Activated naive CD8-positive, alpha-beta T cell treated with anti-CD3 and anti-CD28 coated beads, Interleukin-2, amount 50 U/mL, for 24 hours (primary cell): ENCODE data around the gene PAGR1.
A peak's percentile ranks its signal among the peaks of the same experiment; 100 is the strongest.

Source experiments
- ATAC-seq: fragments of 150-1000 bp; cut with Tn5 transposase; one replicate; pipeline ENCODE4 v1.10.0; 2021
- DNase-seq: peaks from one replicate; pipeline ENCODE4 v3.0.0; 2021
- H3K27ac Mint-ChIP-seq: one replicate; pipeline ENCODE4 v1.8.0; 2021; ENCODE audit warnings: mild to moderate bottlenecking, mixed read lengths
- H3K27me3 Mint-ChIP-seq: one replicate; pipeline ENCODE4 v1.8.0; 2021; ENCODE audit warnings: mixed read lengths
- H3K36me3 Mint-ChIP-seq: one replicate; pipeline ENCODE4 v1.8.0; 2021; ENCODE audit warnings: low read depth, mixed read lengths
- H3K4me1 Mint-ChIP-seq: one replicate; pipeline ENCODE4 v1.8.0; 2021; ENCODE audit warnings: mixed read lengths
- H3K4me3 Mint-ChIP-seq: one replicate; pipeline ENCODE4 v1.8.0; 2021; ENCODE audit warnings: mild to moderate bottlenecking, moderate library complexity, mixed read lengths
- H3K9me3 Mint-ChIP-seq: one replicate; pipeline ENCODE4 v1.8.0; 2021; ENCODE audit warnings: mixed read lengths

Gene PAGR1

GRCh38 chr16:29806641-29807425 lies 9.1 kb upstream of the PAGR1 start:
- DNase-seq (peak; percentile 74), ATAC-seq (no peak)
- H3K36me3 Mint-ChIP-seq = peaks cover 53% of the 10 kb centered on the region
- no peaks in the 10 kb centered on the region for H3K27me3 Mint-ChIP-seq
- H3K4me3 Mint-ChIP-seq = peak overlapping the region; percentile 97
- peaks cover 57% of the 10 kb centered on the region for H3K4me1 Mint-ChIP-seq
- H3K27ac Mint-ChIP-seq = peak overlapping the region; percentile 98
- no peaks in the 10 kb centered on the region for H3K9me3 Mint-ChIP-seq

- Mint-ChIP-seq H3K27ac (peak overlapping the region; percentile 98), H3K9me3 (no peaks in the 10 kb centered on the region), H3K36me3 (peaks cover 53% of the 10 kb centered on the region), H3K4me1 (peaks cover 58% of the 10 kb centered on the region), H3K27me3 (peaks cover 5% of the 10 kb centered on the region), H3K4me3 (peak overlapping the region; percentile 97)
- ATAC-seq (peak; percentile 27), DNase-seq (peak; percentile 90)
Measured at GRCh38 chr16:29807426-29808218, 8.3 kb upstream of the PAGR1 start.

GRCh38 chr16:29808219-29808900 lies 7.6 kb upstream of the PAGR1 start:
- Mint-ChIP-seq H3K27ac (peak overlapping the region; percentile 98), H3K36me3 (peaks cover 46% of the 10 kb centered on the region), H3K4me3 (peak overlapping the region; percentile 97), H3K9me3 (no peaks in the 10 kb centered on the region), H3K4me1 (peaks cover 58% of the 10 kb centered on the region), H3K27me3 (peaks cover 5% of the 10 kb centered on the region)
- DNase-seq = peak; percentile 42
- ATAC-seq = no peak

GRCh38 chr16:29809031-29809747 lies 6.8 kb upstream of the PAGR1 start:
- H3K4me3 Mint-ChIP-seq = peak overlapping the region; percentile 97
- DNase-seq (no peak), ATAC-seq (no peak)
- peaks cover 53% of the 10 kb centered on the region for H3K4me1 Mint-ChIP-seq
- H3K9me3 Mint-ChIP-seq = no peaks in the 10 kb centered on the region
- peaks cover 38% of the 10 kb centered on the region for H3K36me3 Mint-ChIP-seq
- H3K27me3 Mint-ChIP-seq = peaks cover 5% of the 10 kb centered on the region
- H3K27ac Mint-ChIP-seq = peak overlapping the region; percentile 98

GRCh38 chr16:29809850-29810698 lies 5.9 kb upstream of the PAGR1 start:
- ATAC-seq = no peak
- Mint-ChIP-seq H3K27ac (peak overlapping the region; percentile 86), H3K4me3 (peak overlapping the region; percentile 97), H3K4me1 (peaks cover 52% of the 10 kb centered on the region), H3K27me3 (peaks cover 5% of the 10 kb centered on the region), H3K36me3 (peaks cover 34% of the 10 kb centered on the region), H3K9me3 (no peaks in the 10 kb centered on the region)
- DNase-seq = peak; percentile 60

GRCh38 chr16:29810699-29811169 lies 5.2 kb upstream of the PAGR1 start:
- ATAC-seq (no peak), DNase-seq (no peak)
- H3K4me3 Mint-ChIP-seq = peak overlapping the region; percentile 97
- peaks cover 32% of the 10 kb centered on the region for H3K36me3 Mint-ChIP-seq
- H3K27ac Mint-ChIP-seq = peak overlapping the region; percentile 80
- H3K4me1 Mint-ChIP-seq = peaks cover 56% of the 10 kb centered on the region
- no peaks in the 10 kb centered on the region for H3K9me3 Mint-ChIP-seq
- H3K27me3 Mint-ChIP-seq = peaks cover 6% of the 10 kb centered on the region

- DNase-seq (peak; percentile 88), ATAC-seq (peak; percentile 54)
- Mint-ChIP-seq H3K4me3 (peak overlapping the region; percentile 97), H3K27ac (peak overlapping the region; percentile 80), H3K36me3 (peaks cover 35% of the 10 kb centered on the region), H3K27me3 (peaks cover 9% of the 10 kb centered on the region), H3K4me1 (peaks cover 59% of the 10 kb centered on the region), H3K9me3 (no peaks in the 10 kb centered on the region)
Measured at GRCh38 chr16:29811170-29811895, 4.6 kb upstream of the PAGR1 start.

- Mint-ChIP-seq H3K4me1 (peaks cover 60% of the 10 kb centered on the region), H3K4me3 (peak within 1 kb of the TSS; percentile 97), H3K9me3 (no peaks in the 10 kb centered on the region), H3K27ac (peak within 1 kb of the TSS; percentile 80), H3K36me3 (peaks cover 36% of the 10 kb centered on the region), H3K27me3 (peaks cover 9% of the 10 kb centered on the region)
- DNase-seq (peak; percentile 66), ATAC-seq (no peak)
Measured at GRCh38 chr16:29811896-29812665, 3.9 kb upstream of the PAGR1 start, which contains the start of gene PRRT2. PRRT2 (plus strand) TSS chr16:29812193; CDS start chr16:29813055, 862 bp downstream.

- Mint-ChIP-seq H3K36me3 (peaks cover 31% of the 10 kb centered on the region), H3K9me3 (no peaks in the 10 kb centered on the region), H3K4me3 (no peak overlapping the region), H3K4me1 (peaks cover 60% of the 10 kb centered on the region), H3K27ac (no peak overlapping the region), H3K27me3 (peaks cover 9% of the 10 kb centered on the region)
- ATAC-seq (no peak), DNase-seq (no peak)
Measured at GRCh38 chr16:29812754-29813643, 3.0 kb upstream of the PAGR1 start.

- Mint-ChIP-seq H3K4me1 (peaks cover 62% of the 10 kb centered on the region), H3K4me3 (no peak overlapping the region), H3K27ac (no peak overlapping the region), H3K9me3 (no peaks in the 10 kb centered on the region), H3K27me3 (peaks cover 9% of the 10 kb centered on the region), H3K36me3 (peaks cover 31% of the 10 kb centered on the region)
- DNase-seq = no peak
- ATAC-seq = no peak
Measured at GRCh38 chr16:29813644-29814562, 2.0 kb upstream of the PAGR1 start.

- peaks cover 9% of the 10 kb centered on the region for H3K27me3 Mint-ChIP-seq
- H3K9me3 Mint-ChIP-seq = no peaks in the 10 kb centered on the region
- no peak for ATAC-seq
- peaks cover 33% of the 10 kb centered on the region for H3K36me3 Mint-ChIP-seq
- H3K27ac Mint-ChIP-seq = peak overlapping the region; percentile 99
- peaks cover 67% of the 10 kb centered on the region for H3K4me1 Mint-ChIP-seq
- H3K4me3 Mint-ChIP-seq = peak overlapping the region; percentile 98
- DNase-seq = no peak
Measured at GRCh38 chr16:29814592-29814991, 1.4 kb upstream of the PAGR1 start.
